ENCODE data around the gene OAF.

Gene OAF

DNA sequence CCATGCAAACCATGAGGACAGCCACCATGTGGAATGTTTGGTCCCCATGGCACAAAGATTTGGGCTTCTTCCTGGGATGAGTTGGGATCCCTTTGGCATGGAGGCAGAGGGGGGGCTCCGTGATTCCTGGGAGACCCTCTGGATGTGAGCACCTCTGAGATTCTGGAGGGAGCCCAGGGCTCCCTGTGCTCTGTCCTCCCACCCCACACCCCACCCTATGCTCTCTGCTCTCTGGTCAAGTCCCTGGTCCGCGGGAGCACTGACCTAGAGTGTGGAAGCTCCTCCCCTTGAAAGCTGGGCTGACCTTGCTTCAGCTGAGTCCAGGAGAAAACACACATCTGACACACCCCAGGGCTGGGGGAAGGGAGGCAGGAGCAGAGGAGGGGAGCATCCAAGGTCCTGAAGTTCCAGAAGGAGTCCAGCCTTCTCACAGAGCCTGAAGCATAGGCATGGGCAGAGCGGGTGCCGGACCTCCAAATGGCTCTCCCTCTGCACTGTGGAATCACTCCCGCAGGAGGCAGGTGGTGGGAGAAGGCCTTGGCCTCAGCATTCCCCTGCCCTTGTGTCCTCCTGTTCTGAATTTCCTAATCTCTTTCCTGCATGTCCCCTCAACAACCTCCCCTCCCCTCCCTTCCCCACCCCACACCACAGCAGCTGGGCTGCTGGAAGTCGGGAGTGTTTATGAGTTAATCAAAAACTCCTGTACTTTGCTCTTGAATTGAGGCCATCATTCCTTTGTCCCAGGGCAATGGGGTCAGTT is 25.7 kb upstream of the OAF start:
- DNase-seq (ENCODE audit: extremely low read depth, low read depth), result no peak
- TF ChIP-seq, protein P1, sequence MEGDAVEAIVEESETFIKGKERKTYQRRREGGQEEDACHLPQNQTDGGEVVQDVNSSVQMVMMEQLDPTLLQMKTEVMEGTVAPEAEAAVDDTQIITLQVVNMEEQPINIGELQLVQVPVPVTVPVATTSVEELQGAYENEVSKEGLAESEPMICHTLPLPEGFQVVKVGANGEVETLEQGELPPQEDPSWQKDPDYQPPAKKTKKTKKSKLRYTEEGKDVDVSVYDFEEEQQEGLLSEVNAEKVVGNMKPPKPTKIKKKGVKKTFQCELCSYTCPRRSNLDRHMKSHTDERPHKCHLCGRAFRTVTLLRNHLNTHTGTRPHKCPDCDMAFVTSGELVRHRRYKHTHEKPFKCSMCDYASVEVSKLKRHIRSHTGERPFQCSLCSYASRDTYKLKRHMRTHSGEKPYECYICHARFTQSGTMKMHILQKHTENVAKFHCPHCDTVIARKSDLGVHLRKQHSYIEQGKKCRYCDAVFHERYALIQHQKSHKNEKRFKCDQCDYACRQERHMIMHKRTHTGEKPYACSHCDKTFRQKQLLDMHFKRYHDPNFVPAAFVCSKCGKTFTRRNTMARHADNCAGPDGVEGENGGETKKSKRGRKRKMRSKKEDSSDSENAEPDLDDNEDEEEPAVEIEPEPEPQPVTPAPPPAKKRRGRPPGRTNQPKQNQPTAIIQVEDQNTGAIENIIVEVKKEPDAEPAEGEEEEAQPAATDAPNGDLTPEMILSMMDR (IDR thresholded peaks at IDR 0.05; ENCODE audit: low read depth, low read length), result no peak

DNA sequence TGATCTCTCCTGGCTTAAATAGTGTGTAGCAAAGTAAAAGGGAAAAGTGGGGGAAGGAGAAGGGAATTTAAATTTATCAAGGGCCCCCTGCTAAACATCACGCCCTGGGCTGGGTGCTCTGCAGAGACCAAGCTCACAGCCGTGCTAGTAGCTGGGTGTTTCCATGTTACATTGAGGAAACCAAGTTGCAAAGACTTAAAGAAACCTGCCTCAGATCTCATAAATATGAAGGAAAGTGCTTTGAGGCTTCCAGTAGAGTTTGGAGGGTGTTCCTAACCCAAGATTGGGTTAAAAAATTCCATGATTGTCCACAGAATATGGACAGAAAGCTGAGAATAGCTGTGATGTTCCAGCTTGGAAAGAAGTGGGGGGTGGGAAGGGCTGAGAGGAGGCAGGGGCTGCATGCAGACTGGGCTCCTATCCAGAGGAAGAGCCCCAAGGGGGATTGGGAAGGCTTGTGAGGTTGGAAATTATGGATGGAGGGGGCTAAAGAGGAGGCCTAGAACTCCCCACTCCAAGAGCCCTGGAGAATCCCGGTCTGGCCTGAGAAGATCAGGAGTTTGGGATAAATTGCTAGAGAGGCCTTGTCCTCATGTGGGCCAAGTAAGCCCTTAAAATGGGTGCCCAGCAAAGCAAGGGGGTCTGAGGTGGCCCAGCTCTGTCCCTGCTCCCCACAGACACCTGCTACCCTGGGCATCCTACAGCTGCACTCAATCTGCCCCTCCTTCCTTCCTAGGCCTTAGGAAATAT is 25.0 kb upstream of the OAF start:
- TF ChIP-seq, protein P1 (IDR thresholded peaks at IDR 0.05; ENCODE audit: low read depth, low read length), result no peak
- DNase-seq (ENCODE audit: extremely low read depth, low read depth), result no peak

DNA sequence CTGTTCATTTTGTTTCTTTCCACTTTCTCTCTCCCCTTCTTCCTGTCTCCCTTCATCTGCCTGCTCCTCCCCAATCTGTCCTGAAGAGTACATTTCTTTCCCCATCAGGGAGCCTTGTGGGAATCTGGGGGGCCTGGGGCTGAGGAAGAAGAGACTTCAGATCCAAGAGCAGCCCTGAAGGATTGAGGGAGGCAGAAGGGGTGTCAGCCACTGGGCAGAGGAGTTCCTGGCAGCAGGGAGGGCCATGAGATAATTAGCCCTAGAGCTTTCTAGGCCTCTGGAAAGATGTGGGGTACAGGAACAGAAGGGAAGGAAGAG is 24.4 kb upstream of the OAF start:
- TF ChIP-seq, protein P1 (IDR thresholded peaks at IDR 0.05; ENCODE audit: low read depth, low read length), result no peak
- no peak for DNase-seq (ENCODE audit: extremely low read depth, low read depth)

GRCh38 chr11:120186774-120187591 is 23.8 kb upstream of the OAF start:
- TF ChIP-seq, protein P1 (IDR thresholded peaks at IDR 0.05; ENCODE audit: low read depth, low read length), result no peak
- no peak for DNase-seq (ENCODE audit: extremely low read depth, low read depth)

DNA sequence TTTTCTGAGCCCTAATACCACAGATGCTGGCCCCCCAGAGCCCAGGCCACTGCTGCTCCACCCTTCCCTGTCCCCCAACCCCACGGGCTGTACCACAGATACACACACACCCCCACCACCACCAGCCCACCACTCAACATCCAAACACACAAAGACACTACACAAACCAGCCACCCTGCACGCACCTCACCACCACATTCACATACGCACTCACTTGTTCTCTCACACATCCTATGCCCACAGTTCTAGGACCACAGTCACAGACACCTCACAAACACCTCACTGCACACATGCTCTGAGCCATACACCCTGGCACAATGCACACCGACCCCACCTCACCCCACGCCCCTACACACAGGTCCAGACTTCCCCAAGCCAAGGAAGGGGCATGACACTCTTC is 22.5 kb upstream of the OAF start:
- TF ChIP-seq, protein P1 (IDR thresholded peaks at IDR 0.05; ENCODE audit: low read depth, low read length), result no peak
- DNase-seq (ENCODE audit: extremely low read depth, low read depth), result no peak

DNA sequence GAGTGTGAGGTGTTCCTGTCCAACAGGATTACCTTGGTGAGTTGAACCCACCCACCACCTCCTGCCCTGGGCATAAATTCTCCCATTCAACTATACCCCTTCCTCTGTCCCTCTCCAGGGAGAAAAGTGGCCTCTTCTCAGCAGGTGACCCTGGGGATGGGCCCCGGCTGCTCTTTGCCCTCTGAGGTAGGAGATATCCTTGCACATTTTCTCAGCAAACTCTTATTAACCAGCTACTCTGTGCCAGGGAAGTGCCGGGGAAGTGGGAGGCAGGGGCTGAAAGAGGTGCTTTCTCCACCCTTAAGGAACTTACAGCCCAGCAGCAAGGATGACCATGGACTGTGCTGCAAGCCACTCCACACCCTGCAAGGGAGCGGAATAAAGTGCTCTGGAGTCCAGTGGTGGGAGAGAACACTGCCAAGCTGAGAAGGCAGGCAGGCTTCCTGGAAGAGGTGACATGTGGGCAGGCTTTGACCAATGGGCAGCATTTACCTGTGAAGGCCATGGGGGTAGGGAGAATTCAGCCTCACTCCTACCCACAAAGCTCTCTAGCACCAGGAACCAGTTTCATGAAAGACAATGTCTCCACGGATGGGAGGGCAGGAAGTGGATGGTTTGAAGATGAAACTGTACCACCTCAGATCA is 21.9 kb upstream of the OAF start:
- no peak for DNase-seq (ENCODE audit: extremely low read depth, low read depth)
- TF ChIP-seq, protein P1 (IDR thresholded peaks at IDR 0.05; ENCODE audit: low read depth, low read length), result no peak
